Measurements from ENCODE around the gene SEMA5B.

SEMA5B gene

DNA sequence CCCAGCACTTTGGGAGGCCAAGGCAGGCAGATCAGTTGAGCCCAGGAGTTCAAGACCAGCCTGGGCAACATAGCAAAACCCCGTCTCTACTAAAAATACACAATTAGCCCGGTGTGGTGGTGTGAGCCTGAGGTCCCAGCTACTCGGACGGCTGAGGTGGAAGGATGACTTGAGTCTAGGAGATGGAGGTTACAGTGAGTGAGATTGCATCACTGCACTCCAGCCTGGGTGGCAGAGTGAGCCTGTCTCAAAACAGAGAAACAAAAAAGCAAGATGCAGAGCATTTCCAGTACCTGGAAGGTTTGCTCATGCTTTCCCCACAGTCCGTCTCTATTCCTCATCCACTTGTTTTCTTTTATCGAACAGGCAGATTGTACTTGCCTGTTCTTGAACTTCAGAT, 35.5 kb upstream of the SEMA5B start:
- Histone ChIP-seq H3K9me3 (ENCODE audit: low read depth, low read length) (no peaks in the 10 kb centered on the region), H3K36me3 (ENCODE audit: insufficient read depth, low read length) (no peaks in the 10 kb centered on the region), H3K27ac (no peak overlapping the region), H3K4me3 (no peak overlapping the region), H3K9ac (ENCODE audit: insufficient read length) (no peak overlapping the region)
- no peak for TF ChIP-seq POLR2AphosphoS5 (IDR thresholded peaks at IDR 0.05; ENCODE audit: borderline replicate concordance, low read depth, low read length)
- no peak for TF ChIP-seq FOXP2 (optimal IDR thresholded peaks at IDR 0.05; ENCODE audit: control extremely low read depth, extremely low read length, insufficient read depth)
- TF ChIP-seq EZH2 (IDR thresholded peaks at IDR 0.05): no peak
- DNase-seq (ENCODE audit: low read depth, low spot score): no peak

DNA sequence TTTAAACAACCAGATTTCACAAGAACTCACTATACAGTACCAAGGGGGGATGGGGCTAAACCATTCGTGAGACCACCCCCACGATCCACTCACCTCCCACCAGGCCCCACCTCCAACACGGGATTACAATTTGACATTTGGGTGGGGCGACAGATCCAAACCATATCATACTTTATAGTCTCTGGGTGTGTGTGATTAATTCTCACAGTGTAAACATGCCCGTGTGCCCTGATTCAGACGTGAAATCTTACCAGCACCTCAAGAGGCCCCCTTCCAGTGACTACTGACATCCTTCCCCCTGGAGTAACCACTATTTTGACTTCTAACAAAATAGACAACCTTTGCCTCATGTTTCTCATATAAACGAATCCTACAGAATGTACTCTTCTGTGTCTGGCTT, 34.3 kb upstream of the SEMA5B start:
- H3K27ac ChIP-seq: no peak overlapping the region

DNA sequence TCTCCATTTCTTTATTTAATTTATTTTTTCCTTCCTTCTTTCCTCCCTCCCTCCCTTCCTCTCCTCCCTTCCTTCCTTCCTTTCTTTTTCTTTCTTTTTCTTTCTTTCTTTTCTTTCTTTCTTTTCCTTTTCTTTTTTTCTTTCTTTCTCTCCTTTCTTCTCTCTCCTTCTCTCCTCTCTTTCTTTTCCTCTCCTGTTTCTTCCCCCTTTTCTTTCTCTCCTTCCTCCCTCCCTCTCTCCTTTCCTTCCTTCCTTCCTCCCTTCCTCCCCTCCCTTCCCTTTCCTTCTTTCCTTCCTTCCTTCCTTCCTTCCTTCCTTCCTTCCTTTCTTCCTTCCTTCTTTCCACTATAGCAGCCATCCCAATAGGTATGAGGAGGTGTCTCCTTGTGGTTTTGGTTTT, 32.5 kb upstream of the SEMA5B start:
- no peak for DNase-seq (ENCODE audit: low read depth, low spot score)
- TF ChIP-seq FOXP2 (optimal IDR thresholded peaks at IDR 0.05; ENCODE audit: control extremely low read depth, extremely low read length, insufficient read depth) (no peak), POLR2AphosphoS5 (IDR thresholded peaks at IDR 0.05; ENCODE audit: borderline replicate concordance, low read depth, low read length) (no peak), EZH2 (IDR thresholded peaks at IDR 0.05) (no peak)
- H3K27ac ChIP-seq: no peak overlapping the region
- no peak overlapping the region for H3K4me3 ChIP-seq
- no peak overlapping the region for H3K9ac ChIP-seq (ENCODE audit: insufficient read length)
- H3K36me3 ChIP-seq (ENCODE audit: insufficient read depth, low read length): no peaks in the 10 kb centered on the region
- no peaks in the 10 kb centered on the region for H3K9me3 ChIP-seq (ENCODE audit: low read depth, low read length)

More for the DNA sequence above, 34.3 kb upstream of the SEMA5B start:
- no peaks in the 10 kb centered on the region for H3K9me3 ChIP-seq (ENCODE audit: low read depth, low read length)
- no peak overlapping the region for H3K4me3 ChIP-seq
- H3K9ac ChIP-seq (ENCODE audit: insufficient read length): no peak overlapping the region
- no peaks in the 10 kb centered on the region for H3K36me3 ChIP-seq (ENCODE audit: insufficient read depth, low read length)
- no peak for TF ChIP-seq POLR2AphosphoS5 (IDR thresholded peaks at IDR 0.05; ENCODE audit: borderline replicate concordance, low read depth, low read length)
- TF ChIP-seq EZH2 (IDR thresholded peaks at IDR 0.05): no peak
- no peak for TF ChIP-seq FOXP2 (optimal IDR thresholded peaks at IDR 0.05; ENCODE audit: control extremely low read depth, extremely low read length, insufficient read depth)
- DNase-seq (ENCODE audit: low read depth, low spot score): no peak

DNA sequence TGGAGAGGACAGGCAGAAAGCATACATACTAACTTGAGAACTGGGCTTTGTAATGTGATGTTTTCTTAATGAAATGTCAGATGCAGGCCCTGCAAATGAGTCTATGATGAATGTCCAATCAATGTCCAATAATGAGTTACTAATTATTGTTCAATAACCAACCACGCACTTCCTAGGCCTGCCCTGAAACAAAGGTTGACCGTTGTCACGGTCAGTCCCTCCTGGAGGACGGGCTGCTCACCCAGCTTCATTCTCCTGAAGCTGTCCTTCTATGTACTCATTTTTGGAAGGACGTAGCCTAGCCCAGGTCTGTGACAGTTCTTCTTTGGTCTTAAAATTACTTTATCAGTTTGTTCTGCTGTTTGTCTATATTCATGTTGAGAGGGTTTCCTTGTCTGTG, 30.9 kb upstream of the SEMA5B start:
- H3K9ac ChIP-seq (ENCODE audit: insufficient read length): no peak overlapping the region
- H3K4me3 ChIP-seq: no peak overlapping the region
- no peaks in the 10 kb centered on the region for H3K9me3 ChIP-seq (ENCODE audit: low read depth, low read length)
- H3K36me3 ChIP-seq (ENCODE audit: insufficient read depth, low read length): no peaks in the 10 kb centered on the region
- DNase-seq (ENCODE audit: low read depth, low spot score): no peak
- no peak overlapping the region for H3K27ac ChIP-seq
- TF ChIP-seq POLR2AphosphoS5 (IDR thresholded peaks at IDR 0.05; ENCODE audit: borderline replicate concordance, low read depth, low read length) (no peak), FOXP2 (optimal IDR thresholded peaks at IDR 0.05; ENCODE audit: control extremely low read depth, extremely low read length, insufficient read depth) (no peak), EZH2 (IDR thresholded peaks at IDR 0.05) (no peak)

DNA sequence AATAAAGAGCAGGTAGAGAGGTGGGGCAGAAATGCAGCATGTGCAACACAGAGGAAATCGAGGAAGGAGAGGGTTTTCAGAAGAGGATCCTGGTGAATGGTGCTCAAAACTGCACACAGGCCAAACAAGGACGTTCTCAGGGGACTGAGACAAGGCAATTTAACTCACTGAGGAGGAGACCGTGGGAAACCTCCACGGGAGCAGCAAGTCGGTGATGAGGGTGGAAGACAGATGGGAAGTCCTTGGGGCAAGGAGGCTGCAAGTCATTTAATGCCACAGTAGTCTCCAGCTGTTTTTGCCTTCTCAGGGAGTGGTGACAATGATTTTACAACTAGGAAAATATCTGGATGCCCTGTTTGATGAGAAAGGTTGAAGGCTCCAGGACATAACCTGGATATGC, 27.8 kb upstream of the SEMA5B start:
- TF ChIP-seq FOXP2 (optimal IDR thresholded peaks at IDR 0.05; ENCODE audit: control extremely low read depth, extremely low read length, insufficient read depth): no peak
- no peak overlapping the region for H3K4me3 ChIP-seq
- DNase-seq (ENCODE audit: low read depth, low spot score): no peak
- no peak overlapping the region for H3K27ac ChIP-seq
- H3K9me3 ChIP-seq (ENCODE audit: low read depth, low read length): no peaks in the 10 kb centered on the region
- H3K9ac ChIP-seq (ENCODE audit: insufficient read length): no peak overlapping the region
- H3K36me3 ChIP-seq (ENCODE audit: insufficient read depth, low read length): no peaks in the 10 kb centered on the region

DNA sequence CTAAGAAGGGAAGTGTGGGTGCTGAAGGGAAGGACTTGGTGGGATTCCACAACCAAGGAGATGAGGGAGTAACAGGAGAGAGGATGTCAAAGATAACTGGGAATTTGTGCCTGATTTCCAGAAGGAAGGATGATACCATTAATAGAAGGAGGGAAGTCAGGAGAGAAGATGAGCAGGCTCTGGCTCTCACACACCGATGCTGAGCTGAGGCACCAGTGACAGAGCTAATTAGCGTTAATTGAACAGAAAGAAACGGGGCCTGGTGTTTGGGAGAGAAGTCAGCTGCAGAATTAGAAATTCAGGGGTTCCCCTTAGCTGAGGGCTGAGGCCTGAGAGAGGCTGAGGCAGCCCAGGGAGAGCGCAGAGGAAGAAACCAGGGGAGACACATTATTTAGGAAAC, 27.4 kb upstream of the SEMA5B start:
- H3K9ac ChIP-seq (ENCODE audit: insufficient read length): no peak overlapping the region
- H3K27ac ChIP-seq: no peak overlapping the region
- no peak overlapping the region for H3K4me3 ChIP-seq
- no peaks in the 10 kb centered on the region for H3K36me3 ChIP-seq (ENCODE audit: insufficient read depth, low read length)
- TF ChIP-seq POLR2AphosphoS5 (IDR thresholded peaks at IDR 0.05; ENCODE audit: borderline replicate concordance, low read depth, low read length): no peak
- TF ChIP-seq EZH2 (IDR thresholded peaks at IDR 0.05): no peak
- TF ChIP-seq FOXP2 (optimal IDR thresholded peaks at IDR 0.05; ENCODE audit: control extremely low read depth, extremely low read length, insufficient read depth): no peak
- DNase-seq (ENCODE audit: low read depth, low spot score): no peak
- H3K9me3 ChIP-seq (ENCODE audit: low read depth, low read length): no peaks in the 10 kb centered on the region

DNA sequence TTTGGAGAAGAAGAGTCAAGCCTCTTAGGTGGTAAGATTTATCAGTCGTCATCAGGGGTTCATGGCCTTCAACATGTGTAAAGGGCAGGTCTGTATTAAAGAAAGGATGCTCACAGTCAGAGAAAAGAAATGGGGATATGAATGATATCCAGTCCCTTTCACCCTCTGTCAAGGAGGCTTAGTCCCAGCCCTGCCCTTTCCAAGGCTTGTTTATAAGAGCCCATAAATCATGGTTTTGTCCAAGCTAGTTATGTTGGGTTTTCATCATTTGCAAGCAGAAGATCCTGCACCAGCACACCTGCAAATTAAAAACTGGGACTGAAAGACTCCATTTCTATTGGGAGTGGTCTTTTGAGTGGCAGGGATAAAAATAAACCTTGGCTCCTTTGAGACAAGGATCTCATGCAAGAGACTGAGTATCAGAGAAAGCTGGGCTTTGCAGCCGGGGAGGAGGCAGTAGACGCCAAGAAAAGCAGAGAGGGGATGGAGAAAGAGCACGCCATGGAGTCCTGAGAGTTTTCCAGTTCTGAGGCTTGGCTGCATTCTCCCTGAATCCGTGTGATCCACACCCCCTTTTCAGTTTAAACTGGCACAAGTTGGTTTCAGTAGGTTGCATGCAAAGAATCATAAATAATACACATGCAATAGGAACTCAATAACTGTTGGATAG, 26.7 kb upstream of the SEMA5B start:
- no peak for DNase-seq (ENCODE audit: low read depth, low spot score)
- TF ChIP-seq EZH2 (IDR thresholded peaks at IDR 0.05) (no peak), FOXP2 (optimal IDR thresholded peaks at IDR 0.05; ENCODE audit: control extremely low read depth, extremely low read length, insufficient read depth) (no peak), POLR2AphosphoS5 (IDR thresholded peaks at IDR 0.05; ENCODE audit: borderline replicate concordance, low read depth, low read length) (no peak)
- H3K27ac ChIP-seq: no peak overlapping the region

DNA sequence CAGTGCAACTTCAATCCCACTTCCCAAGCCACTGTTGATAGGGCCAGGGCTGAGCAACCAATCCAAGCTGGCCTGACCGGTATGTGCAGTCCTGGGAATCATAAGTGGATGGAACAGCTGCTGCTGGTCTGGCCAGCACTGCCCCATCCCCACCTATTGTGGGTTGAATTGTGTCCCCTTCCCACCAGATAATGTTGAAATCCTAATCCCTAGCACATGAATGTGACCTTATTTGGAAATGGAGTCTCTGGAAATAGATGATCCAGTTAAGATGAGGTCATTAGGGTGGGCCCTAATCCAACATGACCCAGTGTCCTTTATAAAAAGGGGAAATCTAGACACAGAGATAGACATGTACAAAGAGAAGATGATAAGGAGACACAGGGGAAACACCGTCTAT, 25.5 kb upstream of the SEMA5B start:
- no peaks in the 10 kb centered on the region for H3K9me3 ChIP-seq (ENCODE audit: low read depth, low read length)
- no peak overlapping the region for H3K27ac ChIP-seq
- TF ChIP-seq FOXP2 (optimal IDR thresholded peaks at IDR 0.05; ENCODE audit: control extremely low read depth, extremely low read length, insufficient read depth) (no peak), EZH2 (IDR thresholded peaks at IDR 0.05) (no peak), POLR2AphosphoS5 (IDR thresholded peaks at IDR 0.05; ENCODE audit: borderline replicate concordance, low read depth, low read length) (no peak)
- no peaks in the 10 kb centered on the region for H3K36me3 ChIP-seq (ENCODE audit: insufficient read depth, low read length)
- no peak for DNase-seq (ENCODE audit: low read depth, low spot score)
- no peak overlapping the region for H3K9ac ChIP-seq (ENCODE audit: insufficient read length)
- H3K4me3 ChIP-seq: no peak overlapping the region

More for the DNA sequence above, 26.7 kb upstream of the SEMA5B start:
- Histone ChIP-seq H3K4me3 (no peak overlapping the region), H3K9me3 (ENCODE audit: low read depth, low read length) (no peaks in the 10 kb centered on the region), H3K36me3 (ENCODE audit: insufficient read depth, low read length) (no peaks in the 10 kb centered on the region), H3K9ac (ENCODE audit: insufficient read length) (no peak overlapping the region)

DNA sequence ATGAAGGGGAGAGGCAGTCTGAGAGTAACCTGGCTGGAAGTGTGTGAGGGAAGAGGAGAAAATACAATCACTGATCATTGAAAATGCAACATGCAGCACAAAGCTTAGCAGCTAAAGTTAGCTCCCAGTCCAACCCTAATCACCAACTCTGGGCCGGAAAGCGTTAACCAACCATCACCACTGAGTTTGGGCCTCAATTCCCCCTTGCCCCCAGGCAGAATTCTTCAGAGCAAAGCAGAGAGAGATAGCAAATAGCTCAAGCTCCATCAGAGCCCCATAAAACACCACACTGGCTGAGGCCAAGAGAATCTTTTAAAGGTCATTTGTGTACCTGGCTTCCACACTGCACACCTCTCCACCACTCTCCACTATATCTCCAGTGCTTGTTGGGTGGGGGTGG, 23.1 kb upstream of the SEMA5B start:
- DNase-seq (ENCODE audit: low read depth, low spot score): no peak
- Histone ChIP-seq H3K9me3 (ENCODE audit: low read depth, low read length) (no peaks in the 10 kb centered on the region), H3K27ac (peak overlapping the region; percentile 55), H3K36me3 (ENCODE audit: insufficient read depth, low read length) (no peaks in the 10 kb centered on the region), H3K9ac (ENCODE audit: insufficient read length) (peak overlapping the region; percentile 15), H3K4me3 (peak overlapping the region; percentile 4; the same call in 1 of the 2 replicates)
- TF ChIP-seq EZH2 (IDR thresholded peaks at IDR 0.05) (no peak), POLR2AphosphoS5 (IDR thresholded peaks at IDR 0.05; ENCODE audit: borderline replicate concordance, low read depth, low read length) (no peak), FOXP2 (optimal IDR thresholded peaks at IDR 0.05; ENCODE audit: control extremely low read depth, extremely low read length, insufficient read depth) (no peak)

All from SK-N-MC (cell line).